ENCODE measurements around the gene ZMIZ2. TPM values are rescaled to one million over a fixed set of nuclear protein-coding genes. Genes with fewer than 3 reads are reported as not detected.
"Not testable (repeated sequence)": the region's sequence is repeated elsewhere in the genome, so short reads cannot be mapped to it uniquely, and the experiment has no call there.

ZMIZ2 gene
- total RNA-seq, 1 experiment from 2014 or later, result 0.92 TPM

DNA sequence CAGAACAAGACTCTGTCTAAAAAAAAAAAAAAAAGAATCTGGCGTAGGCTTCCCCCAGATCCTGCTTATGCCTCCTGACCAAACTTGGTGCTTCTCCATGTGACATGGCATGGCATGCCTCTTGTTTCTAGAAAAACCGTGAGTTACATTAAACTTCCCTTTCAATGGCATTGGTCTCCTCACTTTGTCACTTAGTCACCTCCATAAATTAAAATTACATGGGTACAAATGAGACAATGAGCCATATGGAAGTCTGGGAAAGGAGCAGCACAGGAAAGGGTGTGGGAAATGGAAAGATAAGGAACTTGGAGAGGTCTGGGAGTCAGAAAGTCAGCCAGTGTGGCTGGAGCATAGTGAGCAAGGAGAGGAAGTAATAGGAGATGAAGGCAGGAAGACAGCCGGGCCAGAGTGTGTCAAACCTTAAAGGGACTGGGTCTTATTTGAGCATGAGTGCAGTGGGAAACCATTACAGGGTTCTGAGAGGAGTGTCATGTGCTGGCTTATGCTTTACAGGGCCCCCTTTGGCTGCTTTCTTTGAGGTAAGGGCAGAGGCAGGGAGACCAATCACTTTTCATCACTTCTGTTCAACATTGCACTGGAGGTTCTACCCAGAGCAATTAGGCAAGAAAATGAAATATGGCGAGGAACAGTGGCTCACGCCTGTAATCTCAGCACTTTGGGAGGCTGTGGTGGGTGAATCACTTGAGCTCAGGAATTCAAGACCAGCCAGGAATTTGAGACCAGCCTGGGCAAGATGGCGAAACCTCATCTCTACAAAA, 21.3 kb upstream of the ZMIZ2 start:
- no peak for DNase-seq (ENCODE audit: low spot score)
- in situ Hi-C loops (cut with HindIII; ENCODE audit: low sequenced_read_pairs), result no loop called here

- in situ Hi-C loops (cut with HindIII; ENCODE audit: low sequenced_read_pairs), result no loop called here
- no peak for DNase-seq (ENCODE audit: low spot score)
These were observed 20.7 kb upstream of the ZMIZ2 start for GRCh38 chr7:44727937-44728262.

DNA sequence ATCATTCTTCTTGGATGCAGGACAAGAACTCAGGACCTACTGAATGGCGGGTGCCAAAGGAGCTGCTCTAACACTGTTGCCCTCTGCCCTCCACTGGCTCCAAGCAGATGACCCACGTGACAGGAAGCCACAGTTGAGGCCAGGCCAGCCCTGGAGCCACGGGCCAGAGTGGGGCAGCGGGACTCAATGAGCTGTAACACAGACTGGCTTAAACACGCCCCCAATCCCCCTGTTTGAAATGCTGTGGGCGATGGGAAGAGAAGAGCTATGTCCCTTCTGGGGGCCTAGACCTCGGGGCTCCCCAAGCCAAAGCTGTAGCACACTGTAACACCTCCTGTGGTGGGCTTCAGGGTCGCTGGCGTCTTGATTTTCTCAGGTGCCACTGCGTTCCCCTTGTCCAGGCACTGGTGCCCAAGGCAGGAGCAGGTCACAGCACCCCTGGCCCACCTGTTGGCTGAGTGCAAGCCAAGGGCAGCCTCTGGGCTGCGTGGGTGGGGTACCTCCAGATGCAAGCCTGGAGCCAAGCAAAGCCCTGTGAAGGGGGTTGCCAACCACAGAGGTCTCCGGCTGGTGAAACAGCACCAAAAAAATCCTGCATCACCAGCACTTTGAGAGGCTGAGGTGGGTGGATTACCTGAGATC, 18.6 kb upstream of the ZMIZ2 start:
- DNase-seq (ENCODE audit: low spot score), result no peak
- in situ Hi-C loops (cut with HindIII; ENCODE audit: low sequenced_read_pairs), result no loop called here

- in situ Hi-C loops (cut with HindIII; ENCODE audit: low sequenced_read_pairs); DNase-seq (ENCODE audit: low spot score): not testable (repeated sequence)
These were observed 15.7 kb upstream of the ZMIZ2 start for GRCh38 chr7:44732971-44733370.

GRCh38 chr7:44733708-44734481, 14.8 kb upstream of the ZMIZ2 start:
- DNase-seq (ENCODE audit: low spot score), result no peak
- in situ Hi-C loops (cut with HindIII; ENCODE audit: low sequenced_read_pairs), result no loop called here

- no peak for DNase-seq (ENCODE audit: low spot score)
- in situ Hi-C loops (cut with HindIII; ENCODE audit: low sequenced_read_pairs), result no loop called here
These were observed 13.1 kb upstream of the ZMIZ2 start for GRCh38 chr7:44735403-44736165.

DNA sequence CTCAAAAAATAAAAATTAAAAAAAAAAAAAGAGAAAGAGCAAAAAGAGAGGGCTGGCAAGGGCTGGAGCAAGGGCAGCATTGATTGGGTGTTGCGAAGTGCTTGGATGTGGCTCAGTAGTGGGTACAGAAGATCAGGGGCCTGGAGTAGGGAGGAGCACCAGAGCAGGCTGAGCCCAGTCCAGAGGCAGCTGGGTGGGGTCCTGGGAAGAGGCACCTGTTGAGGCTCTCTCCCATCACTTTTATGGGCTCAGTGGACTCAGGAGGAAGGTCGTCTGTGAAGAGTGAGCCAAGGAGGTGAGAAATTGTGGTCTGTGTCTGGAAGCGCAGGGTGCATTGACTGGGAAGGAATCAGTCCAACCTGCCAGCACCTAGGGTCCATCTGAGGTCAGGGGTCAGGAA, 11.8 kb upstream of the ZMIZ2 start:
- in situ Hi-C loops (cut with HindIII; ENCODE audit: low sequenced_read_pairs), result no loop called here
- no peak for DNase-seq (ENCODE audit: low spot score)

DNA sequence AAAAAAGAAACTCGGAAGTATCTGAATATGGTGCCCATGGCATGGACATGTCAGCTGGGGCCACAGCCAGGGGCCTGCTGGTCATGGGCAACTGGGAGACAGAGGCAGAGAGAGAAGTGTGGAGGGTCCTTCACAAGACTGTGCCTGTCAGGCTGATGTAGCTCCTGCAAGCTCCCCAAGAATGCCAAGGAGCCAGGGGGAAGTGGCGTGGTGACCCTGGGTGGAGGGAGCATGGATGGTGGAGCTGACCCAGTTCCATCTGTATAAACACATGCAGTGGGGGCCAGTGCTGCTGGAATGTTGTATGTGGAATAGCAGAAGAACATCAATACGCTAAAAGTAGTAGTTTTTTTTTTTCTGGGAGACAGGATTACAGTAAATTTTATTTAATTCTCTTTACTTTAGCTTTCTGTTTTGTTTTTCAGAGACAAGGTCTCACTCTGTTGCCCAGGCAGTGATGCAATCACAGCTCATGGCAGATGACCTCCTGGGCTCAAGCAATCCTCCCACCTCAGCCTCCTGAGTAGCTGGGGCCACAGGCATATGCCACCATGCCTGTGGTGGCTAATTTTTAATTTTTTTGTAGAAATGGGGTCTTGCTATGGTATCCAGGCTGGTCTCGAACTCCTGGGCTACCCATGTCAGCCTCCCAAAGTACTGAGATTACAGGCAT, 10.5 kb upstream of the ZMIZ2 start:
- DNase-seq (ENCODE audit: low spot score), result no peak
- in situ Hi-C loops (cut with HindIII; ENCODE audit: low sequenced_read_pairs), result no loop called here

- in situ Hi-C loops (cut with HindIII; ENCODE audit: low sequenced_read_pairs), result no loop called here
These were observed 9.6 kb upstream of the ZMIZ2 start for GRCh38 chr7:44738876-44739665.

GRCh38 chr7:44740055-44740454, 8.6 kb upstream of the ZMIZ2 start:
- in situ Hi-C loops (cut with HindIII; ENCODE audit: low sequenced_read_pairs), result no loop called here
- DNase-seq (ENCODE audit: low spot score), result no peak

More at GRCh38 chr7:44738876-44739665, 9.6 kb upstream of the ZMIZ2 start:
- no peak for DNase-seq (ENCODE audit: low spot score)

GRCh38 chr7:44743750-44744149, 4.9 kb upstream of the ZMIZ2 start:
- DNase-seq (ENCODE audit: low spot score), result no peak
- in situ Hi-C loops (cut with HindIII; ENCODE audit: low sequenced_read_pairs), result no loop called here

GRCh38 chr7:44748948-44749731, 493 bp downstream of the ZMIZ2 start:
- DNase-seq (ENCODE audit: low spot score), result no peak

GRCh38 chr7:44749992-44750391, 1.3 kb downstream of the ZMIZ2 start:
- DNase-seq (ENCODE audit: low spot score), result no peak
- in situ Hi-C loops (cut with HindIII; ENCODE audit: low sequenced_read_pairs), result no loop called here

More at GRCh38 chr7:44748948-44749731, 493 bp downstream of the ZMIZ2 start:
- in situ Hi-C loops (cut with HindIII; ENCODE audit: low sequenced_read_pairs), result no loop called here

- DNase-seq (ENCODE audit: low spot score), result no peak
- in situ Hi-C loops (cut with HindIII; ENCODE audit: low sequenced_read_pairs), result no loop called here
These were observed 1.8 kb downstream of the ZMIZ2 start for GRCh38 chr7:44750424-44750823.

GRCh38 chr7:44750921-44751571, 2.4 kb downstream of the ZMIZ2 start:
- in situ Hi-C loops (cut with HindIII; ENCODE audit: low sequenced_read_pairs), result no loop called here
- no peak for DNase-seq (ENCODE audit: low spot score)

DNA sequence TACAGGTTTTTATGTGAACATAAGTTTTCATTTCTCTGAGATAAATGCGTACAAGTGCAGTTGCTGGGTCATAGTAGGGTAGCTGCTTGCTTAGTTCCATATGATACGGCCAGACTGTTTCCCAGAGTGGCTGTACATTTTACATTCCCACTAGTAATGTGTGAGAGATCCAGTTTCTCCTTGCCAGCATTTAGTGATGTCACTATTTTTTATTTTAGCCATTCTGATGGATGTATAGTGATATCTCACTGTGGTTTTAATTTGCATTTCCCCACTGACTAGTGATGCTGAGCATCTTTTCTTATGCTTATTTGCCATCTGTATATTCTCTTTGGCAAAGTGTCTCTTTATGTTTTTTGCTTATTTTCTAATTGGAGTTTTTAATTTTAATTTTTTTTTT, 4.2 kb downstream of the ZMIZ2 start:
- in situ Hi-C loops (cut with HindIII; ENCODE audit: low sequenced_read_pairs), result no loop called here
- DNase-seq (ENCODE audit: low spot score), result no peak

Measured in G401 (cell line).